Stomach (tissue), 9 donors: Measurements from ENCODE around the gene CHPT1. TPM values are rescaled to one million over a fixed set of nuclear protein-coding genes. Genes with fewer than 3 reads are reported as not detected.

Experiments
- DNase-seq, 2 donors: peaks; one replicate each; pipeline versions ENCODE4 v3.0.0 to v3.0.0-alpha.2; 2013 to 2019
- H3K27ac ChIP-seq, 5 donors: fragments of 200-600 bp in 4 of 5; sonication (generic) in 4 of 5; one replicate each; pipeline ENCODE4 v1.5.1; 2013 to 2019; ENCODE audit warnings: mild to moderate bottlenecking in 1 of 5, moderate library complexity in 1 of 5
- H3K27me3 ChIP-seq, 3 donors: fragments of 200-600 bp; sonication (generic); one replicate each; pipeline ENCODE4 v1.5.1; 2017 to 2019; ENCODE audit warnings: mixed run types in 1 of 3
- H3K36me3 ChIP-seq, 4 donors: fragments of 200-600 bp; sonication (generic); 1 replicate in 3 of 4; 2 replicates in 1 of 4; pipeline ENCODE4 v1.5.1; 2016 to 2019
- H3K4me1 ChIP-seq, 4 donors: fragments of 200-600 bp; sonication (generic); one replicate each; pipeline ENCODE4 v1.5.1; 2016 to 2019
- H3K4me3 ChIP-seq, 4 donors: fragments of 200-600 bp; sonication (generic) in 3 of 4; one replicate each; pipeline ENCODE4 v1.5.1; 2016 to 2019; ENCODE audit warnings: mild to moderate bottlenecking in 1 of 4
- H3K9me3 ChIP-seq, 4 donors: fragments of 200-600 bp; sonication (generic); one replicate each; pipeline ENCODE4 v1.5.1; 2016 to 2019
- CTCF ChIP-seq, 7 experiments: fragments of 450-650 bp in 4 of 7; fragments of 200-600 bp in 3 of 7; sonication (generic) in 3 of 7; IDR thresholded peaks; one replicate each; pipeline ENCODE4 v1.5.1; 2016 to 2019; ENCODE audit warnings: antibody characterized with exemption in 7 of 7, control low read depth in 2 of 7, mild to moderate bottlenecking in 1 of 7
- EP300 ChIP-seq: sonication (generic); formaldehyde crosslinking; IDR thresholded peaks from one replicate; pipeline ENCODE4 v1.6.1; 2017; ENCODE audit warnings: antibody characterized with exemption
- POLR2A ChIP-seq, 4 donors: fragments of 450-650 bp; IDR thresholded peaks; one replicate each; pipeline ENCODE4 v1.6.1; 2016; ENCODE audit warnings: antibody characterized with exemption in 4 of 4, control low read depth in 2 of 4, mild to moderate bottlenecking in 1 of 4, moderate library complexity in 1 of 4
- POLR2AphosphoS5 ChIP-seq, 3 donors: sonication (generic); formaldehyde crosslinking; IDR thresholded peaks; one replicate each; pipeline ENCODE4 v1.6.1; 2016; ENCODE audit warnings: antibody characterized with exemption in 3 of 3
- WGBS, 5 donors: extraction: QIAGEN DNeasy Blood & Tissue Kit in 3 of 5; methylation state at CpG; one replicate each; pipeline versions ENCODE4 v1.1.5 to v1.1.7; 2013 to 2018; 5-methylcytosine and 5-hydroxymethylcytosine counted together
- intact Hi-C: fragments of 100-400 bp; cut with DNase I; formaldehyde crosslinking; loops from one replicate; pipeline ENCODE4 v1.15.1; 2023; ENCODE audit warnings: low total_unique reads
- polyA plus RNA-seq, 3 donors: library from polyadenylated mRNA; stranded (reverse); fragments of 200-250 nt; gene quantifications; one replicate each; pipeline ENCODE4 v1.2.3, GENCODE V29; 2013
- total RNA-seq, 5 donors: library from RNA; depleted of rRNA; stranded (reverse); fragments of >200 nt; gene quantifications; one replicate each; pipeline versions ENCODE4 v1.1.0 to v1.2.3, GENCODE V29; 2014 to 2016
- donor health status: healthy with polysubstance abuse.
- donor health status: Bipolar disorder and iron deficiency.
- donor health status: healthy.

Gene CHPT1
- total and polyA plus RNA-seq, 8 donors: 34.2 to 618 (median 78.9) TPM

GRCh38 chr12:101694986-101695385 is 2.5 kb upstream of the CHPT1 start:
- TF ChIP-seq POLR2A (IDR thresholded peaks at IDR 0.05) (no peak), CTCF (IDR thresholded peaks at IDR 0.05) (no peak), EP300 (no peak), POLR2AphosphoS5 (IDR thresholded peaks at IDR 0.05) (no peak)
- Histone ChIP-seq H3K36me3 (no peaks in the 10 kb centered on the region), H3K27ac (no peak overlapping the region), H3K4me3 (no peak overlapping the region), H3K9me3 (no peaks in the 10 kb centered on the region), H3K4me1 (peaks cover 18 to 34% (median 30%) of the 10 kb centered on the region in 4 donors), H3K27me3 (no peaks in the 10 kb centered on the region)
- DNase-seq: no peak
- intact Hi-C loops: no loop called here
- WGBS, 5 donors: 90 to 100% (median 96%) methylated on average over 2 of the region's 2 CpGs

GRCh38 chr12:101695706-101696105 is 1.7 kb upstream of the CHPT1 start:
- Histone ChIP-seq H3K27ac (peak overlapping the region in 2 of 5 donors; percentile 5 to 96), H3K27me3 (no peaks in the 10 kb centered on the region), H3K36me3 (no peaks in the 10 kb centered on the region), H3K9me3 (no peaks in the 10 kb centered on the region), H3K4me1 (peaks cover 20 to 41% (median 33%) of the 10 kb centered on the region in 4 donors), H3K4me3 (no peak overlapping the region)
- TF ChIP-seq EP300: no peak
- intact Hi-C loops: no loop called here
- WGBS, 5 donors: 83 to 100% (median 88%) methylated on average over 1 of the region's 1 CpG
- DNase-seq: no peak

GRCh38 chr12:101696251-101697196 is 916 bp upstream of the CHPT1 start:
- H3K9me3 ChIP-seq: no peaks in the 10 kb centered on the region
- peak overlapping the region; percentile 92 to 96 (median 95) for H3K27ac ChIP-seq
- intact Hi-C loops: no loop called here
- DNase-seq: peak; percentile 32 to 51
- H3K4me3 ChIP-seq: peak overlapping the region; percentile 84 to 95 (median 90)
- H3K36me3 ChIP-seq: no peaks in the 10 kb centered on the region
- TF ChIP-seq POLR2A (IDR thresholded peaks at IDR 0.05) (no peak), CTCF (IDR thresholded peaks at IDR 0.05) (no peak), POLR2AphosphoS5 (IDR thresholded peaks at IDR 0.05) (no peak), EP300 (no peak)
- 22 to 28% (median 25%) methylated on average over 18 of the region's 18 CpGs for WGBS, 5 donors
- H3K27me3 ChIP-seq: no peaks in the 10 kb centered on the region
- peaks cover 28 to 49% (median 40%) of the 10 kb centered on the region in 4 donors for H3K4me1 ChIP-seq

GRCh38 chr12:101697930-101698799 is 725 bp downstream of the CHPT1 start:
- peaks cover 31 to 66% (median 51%) of the 10 kb centered on the region in 4 donors for H3K4me1 ChIP-seq
- intact Hi-C loops: no loop called here
- WGBS, 5 donors: 0 to 1% (median 0%) methylated on average over 32 to 67 of the region's 67 CpGs

More at GRCh38 chr12:101697930-101698799, 725 bp downstream of the CHPT1 start:
- Histone ChIP-seq H3K27me3 (no peaks in the 10 kb centered on the region), H3K27ac (peak overlapping the region; percentile 92 to 96 (median 95)), H3K9me3 (no peaks in the 10 kb centered on the region), H3K4me3 (peak overlapping the region; percentile 84 to 95 (median 90)), H3K36me3 (peaks cover 0 to under 1% (median 0%) of the 10 kb centered on the region in 4 donors)
- peak; percentile 64 to 70 for DNase-seq
- TF ChIP-seq POLR2AphosphoS5 (IDR thresholded peaks at IDR 0.05) (peak in 2 of 3 donors; percentile 36 to 57), EP300 (no peak), POLR2A (IDR thresholded peaks at IDR 0.05) (no peak), CTCF (IDR thresholded peaks at IDR 0.05) (no peak)
